Left lung (tissue), 10 donors: ENCODE measurements around the gene SLC26A4. TPM values are rescaled to one million over a fixed set of nuclear protein-coding genes. Genes with fewer than 3 reads are reported as not detected.
A peak's percentile ranks its signal among the peaks of the same experiment; 100 is the strongest.

Experiments used
- ATAC-seq: fragments of 200-7000 bp; cut with Tn5 transposase; one replicate; pipeline ENCODE4 v1.9.1; 2020; ENCODE audit warnings: moderate library complexity
- DNase-seq, 4 donors: peaks; one replicate each; pipeline ENCODE4 v3.0.0-alpha.2; 2013 to 2020
- H3K27ac ChIP-seq, 2 donors: fragments of 200-600 bp; sonication (generic) in 1 of 2; one replicate each; pipeline versions ENCODE4 v1.5.0 to v1.8.0; 2020 to 2021
- H3K27me3 ChIP-seq, 2 donors: fragments of 200-600 bp; sonication (generic) in 1 of 2; one replicate each; pipeline versions ENCODE4 v1.5.0 to v1.8.0; 2020 to 2021
- H3K36me3 ChIP-seq, 2 donors: fragments of 200-600 bp; sonication (generic) in 1 of 2; one replicate each; pipeline versions ENCODE4 v1.5.0 to v1.8.0; 2020 to 2021
- H3K4me1 ChIP-seq, 2 donors: fragments of 200-600 bp; one replicate each; pipeline ENCODE4 v1.8.0; 2021
- H3K4me3 ChIP-seq, 2 donors: fragments of 200-600 bp; sonication (generic) in 1 of 2; one replicate each; pipeline versions ENCODE4 v1.5.0 to v1.8.0; 2020 to 2021; ENCODE audit warnings: mild to moderate bottlenecking in 1 of 2
- H3K9me3 ChIP-seq, 2 donors: fragments of 200-600 bp; sonication (generic) in 1 of 2; one replicate each; pipeline versions ENCODE4 v1.5.0 to v1.8.0; 2020 to 2021
- CTCF ChIP-seq, 2 donors: fragments of 200-600 bp; sonication (generic) in 1 of 2; IDR thresholded peaks; one replicate each; pipeline versions ENCODE4 v1.5.0 to v1.8.0; 2021; ENCODE audit warnings: antibody characterized with exemption in 2 of 2
- intact Hi-C, 2 donors: fragments of 100-400 bp; cut with DNase I; formaldehyde crosslinking; loops; one replicate each; pipeline versions ENCODE4 v1.11.2 to v1.14.2; 2022
- polyA plus RNA-seq, 6 donors: library from polyadenylated mRNA; unstranded; fragments of 120-200 nt; gene quantifications; one replicate each; pipeline ENCODE4 v1.2.1, GENCODE V29; 2013; ENCODE audit not compliant: insufficient read length in 6 of 6
- total RNA-seq, 2 donors: library from RNA; stranded (reverse); fragmentation: NEBNext Ultra II Directional; extraction: Animal tissue kit (Norgen Biotek cat#: 25700); gene quantifications; one replicate each; pipeline ENCODE4 v1.2.1, GENCODE V29; 2021
- donor health status: DM: no; HTN: yes; CAD: no.
- donor health status: DM: no; HTN: no; CAD: no.

SLC26A4 gene
- total and polyA plus RNA-seq, 8 donors = 0.82 to 2.5 (median 1.3) TPM

GRCh38 chr7:107615910-107616680 lies 44.5 kb upstream of the SLC26A4 start:
- peaks cover 5 to 57% of the 10 kb centered on the region in 2 donors for H3K36me3 ChIP-seq
- peak; percentile 25 for ATAC-seq
- H3K27me3 ChIP-seq = no peaks in the 10 kb centered on the region
- intact Hi-C loops = no loop called here
- no peaks in the 10 kb centered on the region for H3K9me3 ChIP-seq
- H3K4me3 ChIP-seq = no peak overlapping the region
- H3K4me1 ChIP-seq = no peaks in the 10 kb centered on the region
- no peak for DNase-seq
- no peak overlapping the region for H3K27ac ChIP-seq
- TF ChIP-seq CTCF (IDR thresholded peaks at IDR 0.05) = no peak

GRCh38 chr7:107622429-107622828 lies 38.2 kb upstream of the SLC26A4 start:
- Histone ChIP-seq H3K4me1 (peaks cover 0 to 13% of the 10 kb centered on the region in 2 donors), H3K27ac (no peak overlapping the region), H3K4me3 (no peak overlapping the region), H3K9me3 (no peaks in the 10 kb centered on the region), H3K36me3 (peaks cover 0 to 27% of the 10 kb centered on the region in 2 donors), H3K27me3 (no peaks in the 10 kb centered on the region)
- intact Hi-C loops = no loop called here
- ATAC-seq = peak; percentile 57
- no peak for TF ChIP-seq CTCF (IDR thresholded peaks at IDR 0.05)
- no peak for DNase-seq

- TF ChIP-seq CTCF (IDR thresholded peaks at IDR 0.05) = no peak
- Histone ChIP-seq H3K9me3 (no peaks in the 10 kb centered on the region), H3K4me3 (no peak overlapping the region), H3K27me3 (no peaks in the 10 kb centered on the region), H3K27ac (no peak overlapping the region), H3K4me1 (peaks cover 0 to 13% of the 10 kb centered on the region in 2 donors), H3K36me3 (peaks cover 0 to 23% of the 10 kb centered on the region in 2 donors)
- DNase-seq = no peak
- ATAC-seq = no peak
- intact Hi-C loops = no loop called here
Observed at GRCh38 chr7:107622894-107623293, 37.7 kb upstream of the SLC26A4 start.

- no peak for ATAC-seq
- H3K36me3 ChIP-seq = peaks cover 0 to 17% of the 10 kb centered on the region in 2 donors
- intact Hi-C loops = no loop called here
- no peaks in the 10 kb centered on the region for H3K27me3 ChIP-seq
- H3K4me1 ChIP-seq = peaks cover 0 to 10% of the 10 kb centered on the region in 2 donors
- H3K9me3 ChIP-seq = no peaks in the 10 kb centered on the region
- no peak overlapping the region for H3K4me3 ChIP-seq
- no peak overlapping the region for H3K27ac ChIP-seq
- no peak for DNase-seq
- no peak for TF ChIP-seq CTCF (IDR thresholded peaks at IDR 0.05)
Observed at GRCh38 chr7:107627002-107627401, 33.6 kb upstream of the SLC26A4 start.

GRCh38 chr7:107628461-107629064 lies 32.1 kb upstream of the SLC26A4 start:
- Histone ChIP-seq H3K9me3 (no peaks in the 10 kb centered on the region), H3K4me3 (no peak overlapping the region), H3K27ac (no peak overlapping the region), H3K36me3 (peaks cover 0 to 17% of the 10 kb centered on the region in 2 donors), H3K4me1 (no peaks in the 10 kb centered on the region), H3K27me3 (no peaks in the 10 kb centered on the region)
- DNase-seq (no peak), ATAC-seq (no peak)
- TF ChIP-seq CTCF (IDR thresholded peaks at IDR 0.05) = no peak
- intact Hi-C loops = no loop called here
